ENCODE data around the gene MAML3.

MAML3 gene

DNA sequence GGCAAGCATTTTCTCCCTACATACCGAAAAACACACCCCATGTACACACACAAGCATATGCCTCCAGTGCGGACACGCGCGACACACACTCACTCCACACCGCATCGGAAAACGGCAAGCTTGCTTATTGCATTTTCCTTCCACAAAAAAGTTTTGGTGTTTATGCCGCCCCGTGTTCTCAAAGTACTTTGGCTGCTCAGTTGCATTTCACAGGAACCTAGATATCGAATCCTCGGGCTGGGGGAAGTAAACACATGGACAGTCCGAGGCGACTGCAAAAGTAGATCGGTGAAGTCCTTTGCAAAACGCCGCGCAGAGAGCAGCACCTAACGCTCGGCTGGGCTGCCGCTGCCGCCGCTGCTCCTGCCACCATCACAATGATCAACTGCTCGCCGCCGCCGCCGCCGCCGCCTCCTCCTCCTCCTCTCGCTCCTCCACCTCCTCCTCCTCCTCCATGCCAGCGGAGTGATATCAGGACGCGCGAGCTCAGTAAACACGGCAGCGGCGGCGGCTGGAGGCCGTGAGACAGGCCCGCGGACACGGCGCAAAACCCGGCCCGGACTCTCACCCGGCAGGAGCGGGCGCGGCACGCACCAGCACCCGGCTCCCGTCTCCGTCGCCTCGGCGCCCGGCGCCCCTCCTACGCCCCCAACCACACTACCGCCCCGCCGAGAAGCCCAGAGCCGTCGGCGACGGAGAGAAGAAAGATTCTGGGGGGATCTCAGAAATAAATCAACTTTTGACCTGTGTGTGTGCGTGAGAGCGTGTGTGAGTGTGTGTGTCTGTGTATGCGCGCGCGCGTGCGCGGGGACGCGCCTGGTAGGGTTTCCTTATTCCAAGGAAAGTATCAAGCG, at the start of gene MAML3:
Gene MAML3 (minus strand): TSS at position 467 of the 854 bp plus-strand sequence. CDS start 857 bp downstream, outside the sequence.
- peak; percentile 79 for DNase-seq (ENCODE audit: low read depth)

DNA sequence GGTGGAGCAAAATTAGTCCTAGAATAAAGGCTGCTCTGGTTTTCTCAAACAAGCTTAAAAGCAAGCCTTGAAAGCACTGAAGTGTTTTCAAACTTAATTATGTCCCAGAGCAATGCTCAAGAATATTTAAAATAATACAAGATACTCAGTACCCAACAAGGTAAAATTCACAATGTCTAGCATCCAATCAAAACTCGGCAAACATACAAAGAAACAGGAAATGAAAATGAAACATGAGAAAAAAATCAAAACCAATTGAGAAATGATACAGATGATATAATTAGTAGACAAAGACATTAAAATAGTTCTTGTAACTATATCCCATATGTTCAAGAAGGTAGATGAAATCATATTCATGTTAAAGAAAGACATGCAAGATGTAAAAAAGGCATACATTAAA, 45.0 kb upstream of the MAML3 start:
- DNase-seq (ENCODE audit: low read depth), result no peak

DNA sequence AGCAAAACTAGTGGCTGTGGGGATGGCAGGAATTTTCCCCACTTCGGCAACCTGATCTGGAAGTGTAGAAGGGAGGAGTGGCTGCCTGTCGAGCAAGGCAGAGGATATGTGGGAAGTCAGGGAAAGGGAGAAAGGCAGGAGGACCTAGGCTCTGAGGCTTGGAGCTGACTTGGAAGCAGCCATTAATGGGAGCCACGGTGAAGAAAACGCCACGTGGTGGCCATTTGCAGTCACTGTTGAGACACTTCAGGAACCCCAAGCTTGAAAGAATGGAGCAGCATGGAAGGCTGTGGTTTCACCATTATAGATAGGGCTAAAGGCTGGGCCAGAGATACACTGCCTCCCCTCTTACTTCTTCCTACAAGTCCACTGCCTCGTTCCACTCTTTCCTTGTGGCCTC, 41.8 kb upstream of the MAML3 start:
- no peak for DNase-seq (ENCODE audit: low read depth)

DNA sequence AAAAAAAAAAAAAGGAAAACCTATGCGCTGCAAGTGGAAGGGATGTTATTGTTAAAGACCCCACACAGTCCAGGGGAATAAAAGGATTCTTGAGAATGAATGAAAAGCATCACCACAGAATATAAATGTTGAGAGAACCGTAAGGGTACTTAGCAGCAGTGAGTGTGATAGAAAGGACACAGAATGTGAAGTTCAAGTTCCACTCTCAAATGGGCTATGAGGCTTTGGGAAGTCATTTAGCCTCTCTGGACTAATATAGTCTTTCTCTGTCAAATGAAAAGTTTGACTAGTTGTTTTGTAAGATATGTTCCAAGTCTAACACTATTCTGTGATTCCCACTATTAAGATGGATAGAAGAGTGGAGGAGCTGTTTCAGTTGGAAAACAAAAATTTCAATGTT, 35.8 kb upstream of the MAML3 start:
- no peak for DNase-seq (ENCODE audit: low read depth)

DNA sequence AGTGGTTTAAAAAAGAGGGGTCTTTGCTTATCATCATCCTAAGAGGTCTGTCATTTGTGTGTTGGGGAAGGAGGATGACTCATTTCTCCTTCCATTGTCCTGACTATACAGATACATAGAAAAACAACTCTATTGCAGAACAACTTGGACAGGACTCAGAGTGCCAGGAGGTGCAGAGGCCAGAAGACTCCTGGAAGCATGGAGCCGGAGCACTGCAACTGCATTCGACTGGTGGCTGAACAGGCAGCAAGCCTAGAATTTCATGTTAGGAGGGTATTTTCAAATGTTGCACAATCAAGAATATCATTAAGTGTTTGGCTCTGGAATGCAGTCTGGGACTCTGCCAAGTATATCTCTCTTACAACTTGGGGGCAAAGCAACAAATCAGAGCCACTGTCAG, 35.0 kb upstream of the MAML3 start:
- no peak for DNase-seq (ENCODE audit: low read depth)

DNA sequence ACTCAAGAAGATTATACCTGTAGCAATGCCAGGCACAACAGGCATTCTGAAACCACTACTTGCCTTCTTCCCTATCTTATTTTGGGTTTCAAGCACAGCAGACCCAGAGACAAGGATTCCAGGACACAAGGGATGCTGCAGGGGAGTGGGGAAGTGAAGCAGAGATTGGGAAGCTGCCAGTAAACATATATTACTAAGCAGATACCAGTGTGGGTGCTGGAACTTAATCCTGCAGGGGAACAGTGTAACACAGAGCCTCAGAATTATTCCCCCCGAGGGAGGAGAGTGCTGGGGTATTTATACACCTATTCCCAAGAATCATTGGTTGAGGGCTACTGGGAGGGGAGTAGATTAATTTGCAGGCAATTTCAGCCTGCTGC, 33.3 kb upstream of the MAML3 start:
- DNase-seq (ENCODE audit: low read depth), result no peak

DNA sequence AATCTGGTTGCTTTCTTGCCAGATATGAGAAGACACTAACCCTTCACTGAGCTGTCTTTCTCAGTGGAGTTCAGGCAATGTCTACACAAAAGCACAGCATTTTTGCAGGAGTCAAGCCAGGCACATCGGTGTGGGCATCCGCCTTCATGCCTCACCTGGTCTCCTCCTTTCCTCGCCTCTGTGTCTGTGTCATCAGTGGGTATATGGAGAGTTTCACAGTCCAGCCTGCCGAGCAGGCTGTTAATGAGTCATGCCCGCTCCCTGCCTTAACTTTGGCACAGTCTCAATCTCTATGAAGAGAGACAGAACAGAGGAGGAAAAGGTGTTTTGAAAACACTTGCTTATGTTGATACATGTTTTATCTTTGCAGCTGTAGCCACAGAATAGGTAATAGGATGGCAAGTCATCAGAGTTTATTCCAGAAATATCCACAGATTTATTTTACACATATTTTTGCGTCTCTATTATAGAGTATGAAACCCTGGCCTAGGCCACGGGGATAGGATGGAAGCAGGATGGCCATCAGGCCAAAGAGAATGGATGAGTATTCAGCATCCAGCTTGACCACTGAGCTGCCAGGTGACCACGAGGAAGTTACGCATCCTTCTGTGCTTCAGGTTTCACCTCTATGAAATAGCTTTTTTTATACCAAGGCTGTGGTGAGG, 32.8 kb upstream of the MAML3 start:
- DNase-seq (ENCODE audit: low read depth), result no peak

DNA sequence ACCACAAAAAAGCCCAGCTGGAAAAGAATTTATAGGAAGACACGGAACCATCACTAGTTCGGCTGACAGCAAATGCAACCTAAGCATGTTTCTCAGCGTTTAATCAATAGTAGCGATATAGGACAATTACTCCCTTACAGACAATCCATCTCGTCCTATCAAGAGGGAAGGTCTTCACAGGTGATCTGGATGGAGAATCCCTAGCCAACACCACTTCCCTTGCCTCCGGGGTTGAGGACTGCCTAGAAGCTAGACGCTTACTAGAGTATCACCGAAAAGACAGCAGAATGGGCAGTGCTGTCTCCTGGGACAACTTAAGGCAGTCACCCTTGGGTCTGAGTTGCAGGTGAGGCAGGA, 32.1 kb upstream of the MAML3 start:
- no peak for DNase-seq (ENCODE audit: low read depth)

DNA sequence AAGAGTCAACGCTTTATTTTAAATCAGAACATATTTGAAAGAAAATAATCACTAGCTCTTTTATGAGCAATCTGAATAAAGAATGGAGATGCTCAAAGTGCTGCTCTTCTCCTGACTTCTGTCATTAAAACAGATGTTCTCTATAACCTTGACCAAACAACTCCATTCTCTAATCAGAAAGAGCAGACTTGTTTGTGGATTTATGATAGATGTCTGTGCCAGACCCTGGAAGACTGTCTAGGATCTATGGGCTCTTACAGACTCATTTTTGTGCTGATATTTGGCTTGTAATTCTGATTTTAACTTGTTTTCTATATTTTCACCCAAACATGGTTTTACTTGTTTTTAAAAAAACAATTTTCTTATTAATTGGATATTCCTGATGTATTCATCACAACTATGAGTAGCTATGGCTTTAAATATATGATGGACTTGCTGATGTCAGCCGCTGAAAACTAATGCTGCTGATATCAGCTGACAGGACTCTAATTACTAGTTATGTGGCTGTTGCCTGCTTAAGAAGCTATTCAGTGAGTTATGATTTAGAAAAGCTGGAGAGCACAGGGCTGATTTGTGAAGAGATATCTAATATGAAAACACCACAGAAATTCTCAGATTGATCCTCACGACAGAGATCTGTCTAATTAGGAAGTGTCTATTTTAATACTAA, 31.6 kb upstream of the MAML3 start:
- no peak for DNase-seq (ENCODE audit: low read depth)

DNA sequence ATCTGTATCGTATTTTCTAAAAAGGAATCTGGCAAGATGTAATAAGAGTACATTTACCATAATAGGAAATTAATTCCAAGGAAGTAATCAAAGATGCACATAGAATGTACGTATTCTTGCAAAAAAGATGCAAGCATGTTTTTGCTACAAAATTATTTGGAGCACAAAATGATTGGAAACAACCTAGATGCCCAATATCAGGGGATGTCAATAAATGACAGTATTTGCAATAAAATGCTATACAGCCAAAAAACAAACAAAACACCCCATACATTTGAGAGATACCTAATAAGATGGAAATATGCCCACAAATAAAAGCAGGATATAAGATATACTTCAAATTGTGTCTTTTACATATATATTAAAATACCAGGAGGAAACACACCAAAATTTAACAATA, 29.3 kb upstream of the MAML3 start:
- DNase-seq (ENCODE audit: low read depth), result no peak

DNA sequence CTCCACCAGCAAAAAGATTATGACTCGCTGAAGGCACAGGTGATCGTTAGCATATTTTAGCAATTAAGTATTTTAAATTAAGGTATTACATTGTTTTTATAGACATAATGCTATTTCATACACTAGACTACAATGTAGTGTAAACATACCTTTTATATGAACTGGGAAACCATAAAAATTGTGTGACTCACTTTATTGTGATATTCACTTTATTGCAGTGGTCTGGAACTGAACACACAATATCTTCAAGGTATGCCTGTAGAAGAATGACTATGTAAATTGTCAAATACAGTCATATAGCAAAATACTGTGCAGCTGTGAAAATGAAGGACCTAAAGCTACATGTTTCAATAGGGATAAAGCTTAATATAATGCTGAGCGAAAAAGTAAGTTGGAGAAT, 26.6 kb upstream of the MAML3 start:
- DNase-seq (ENCODE audit: low read depth), result no peak

DNA sequence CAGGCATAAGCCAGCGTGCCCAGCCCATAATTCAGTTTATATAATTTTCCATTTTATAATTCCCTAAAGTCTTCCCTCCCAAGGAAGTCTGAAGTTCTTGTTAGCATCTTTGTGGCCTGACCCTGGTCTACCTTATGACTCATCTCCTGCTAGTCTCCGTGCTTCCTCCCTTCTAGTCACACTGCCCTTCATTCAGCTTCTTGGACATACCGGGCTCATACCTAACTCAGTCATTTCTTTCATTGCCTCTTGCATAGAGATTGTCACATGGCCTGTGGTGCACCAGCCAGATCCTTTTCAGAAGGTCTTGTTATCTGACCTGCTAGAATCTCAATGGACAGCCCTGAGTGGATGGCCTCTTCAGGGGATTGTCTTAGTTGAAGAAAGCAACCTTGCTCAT, 22.8 kb upstream of the MAML3 start:
- no peak for DNase-seq (ENCODE audit: low read depth)

DNA sequence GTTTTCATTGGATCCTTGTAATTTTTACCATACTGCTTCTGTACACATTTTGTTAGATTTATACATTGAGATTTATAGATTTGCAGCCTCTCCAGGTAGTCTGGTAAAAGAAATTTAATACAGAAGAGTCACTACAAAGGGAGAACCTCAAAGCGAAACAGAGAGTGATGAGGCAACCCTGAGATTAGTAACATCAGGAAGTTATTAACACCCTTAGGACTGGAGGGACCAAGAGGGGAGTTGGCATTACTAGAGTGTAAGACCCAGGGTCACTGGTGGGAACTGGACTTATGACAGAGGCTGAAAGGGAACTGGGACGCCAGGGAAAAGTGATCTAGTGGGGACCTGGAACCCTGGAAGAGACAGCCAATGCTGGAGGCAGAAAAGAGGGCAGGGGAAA, 20.6 kb upstream of the MAML3 start:
- no peak for DNase-seq (ENCODE audit: low read depth)

DNA sequence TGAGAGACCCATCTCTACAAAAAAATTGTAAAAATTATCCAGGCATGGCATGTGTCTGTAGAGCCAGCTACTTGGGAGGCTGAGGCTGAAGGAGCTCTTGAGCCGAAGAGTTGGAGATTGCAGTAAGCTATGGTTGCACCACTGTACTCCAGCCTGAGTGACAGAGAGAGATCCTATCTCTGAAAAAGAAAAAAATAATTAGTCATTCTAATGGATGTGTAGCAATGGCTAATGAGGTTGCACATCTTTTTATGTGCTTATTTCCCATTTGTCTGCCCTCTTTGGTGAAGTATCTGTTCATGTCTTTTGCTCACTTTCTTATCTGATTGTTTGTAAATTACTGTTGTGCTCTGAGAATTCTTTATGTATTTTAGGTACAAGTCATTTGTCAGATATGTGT, 19.0 kb upstream of the MAML3 start:
- DNase-seq (ENCODE audit: low read depth), result no peak

DNA sequence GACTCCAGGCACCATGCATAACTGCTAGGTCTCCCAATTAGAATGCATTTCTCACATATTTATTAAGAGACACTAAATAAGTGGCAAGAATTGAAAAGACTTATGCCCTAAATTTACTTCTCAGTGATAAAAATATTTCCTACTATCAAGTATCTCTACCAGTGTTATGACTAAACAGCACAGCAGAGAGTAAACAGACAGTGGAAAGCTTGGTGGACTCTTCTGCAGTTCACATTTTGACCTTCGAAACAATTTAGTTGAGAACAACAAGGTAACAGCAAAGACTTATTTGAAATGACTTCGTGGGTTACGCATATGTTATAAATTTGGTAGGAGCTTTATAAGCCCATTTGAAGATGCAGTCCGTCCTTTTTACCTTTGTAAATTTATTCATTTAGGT, 16.3 kb upstream of the MAML3 start:
- no peak for DNase-seq (ENCODE audit: low read depth)

DNA sequence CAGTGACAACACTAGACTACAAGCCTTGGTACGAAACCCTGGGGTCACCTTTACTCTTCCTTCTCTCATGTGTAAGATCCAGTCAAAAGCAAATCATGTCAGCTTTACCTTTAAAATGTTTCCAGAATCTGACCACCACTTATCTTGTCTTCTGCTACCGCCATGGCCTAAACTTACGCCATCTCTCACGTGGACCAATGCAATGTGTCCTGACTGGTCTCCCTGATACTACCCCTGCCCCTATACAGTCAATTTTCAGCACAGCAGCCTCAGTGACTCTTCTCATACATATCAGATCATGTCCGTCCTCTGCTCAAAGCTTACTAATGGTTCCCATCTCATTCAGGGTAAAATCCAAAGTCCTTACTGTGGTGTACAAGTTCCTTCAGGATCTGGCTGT, 15.0 kb upstream of the MAML3 start:
- no peak for DNase-seq (ENCODE audit: low read depth)

DNA sequence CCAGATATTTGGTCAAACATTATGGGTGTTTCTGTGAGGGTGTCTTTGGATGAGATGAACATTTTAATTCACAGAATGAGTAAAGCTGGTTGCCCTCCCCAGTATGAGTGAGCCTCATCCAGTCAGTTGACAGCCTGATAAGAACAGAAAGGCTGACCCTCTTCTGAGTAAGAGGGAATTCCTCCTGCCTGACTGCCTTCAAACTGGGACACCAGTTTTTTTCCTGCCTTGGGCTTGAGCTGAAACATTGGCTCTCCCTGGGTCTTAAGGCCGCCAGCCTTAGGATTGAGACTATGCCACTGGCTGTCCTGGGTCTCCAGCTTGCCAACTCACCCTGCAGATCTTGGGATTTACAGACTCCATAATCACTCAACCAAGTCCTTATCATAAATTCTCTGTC, 14.5 kb upstream of the MAML3 start:
- no peak for DNase-seq (ENCODE audit: low read depth)

DNA sequence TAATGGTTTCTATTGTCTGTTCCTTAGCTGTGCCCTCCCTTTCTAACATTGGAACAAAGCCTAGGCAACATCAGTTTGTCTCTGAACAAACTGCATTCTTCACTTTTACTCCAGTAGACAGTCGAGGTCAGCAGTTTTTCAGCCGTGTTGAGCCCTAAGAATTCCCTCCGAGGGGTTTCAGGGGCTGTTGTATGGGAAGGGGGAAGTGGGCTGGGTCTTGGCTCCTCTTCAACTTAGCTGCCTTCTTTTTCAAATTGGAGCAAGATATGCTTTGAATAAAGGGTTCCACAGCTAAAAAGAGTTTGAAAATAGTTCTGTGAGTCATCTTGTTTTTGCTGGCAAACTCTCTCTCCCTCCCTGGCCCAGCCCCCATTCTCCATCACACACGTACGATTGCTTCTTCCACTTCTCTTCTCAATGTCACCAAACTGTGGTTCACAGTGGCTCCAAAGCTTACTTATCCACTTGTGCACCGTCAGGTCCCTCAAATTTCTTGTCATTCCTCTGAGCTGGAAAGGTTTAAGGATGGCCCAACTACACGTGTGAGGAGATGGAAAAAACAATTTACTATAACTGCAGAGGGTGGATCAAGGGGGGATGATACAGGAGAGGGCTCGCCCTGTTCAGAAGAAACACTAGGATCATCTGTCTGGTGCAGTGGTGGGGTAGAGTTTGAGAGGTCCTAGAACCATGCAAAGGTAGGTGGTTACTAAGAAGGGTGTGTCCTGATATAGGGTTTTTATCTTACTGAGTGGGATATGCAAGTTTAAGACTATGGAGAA, 9.2 kb upstream of the MAML3 start:
- no peak for DNase-seq (ENCODE audit: low read depth)

DNA sequence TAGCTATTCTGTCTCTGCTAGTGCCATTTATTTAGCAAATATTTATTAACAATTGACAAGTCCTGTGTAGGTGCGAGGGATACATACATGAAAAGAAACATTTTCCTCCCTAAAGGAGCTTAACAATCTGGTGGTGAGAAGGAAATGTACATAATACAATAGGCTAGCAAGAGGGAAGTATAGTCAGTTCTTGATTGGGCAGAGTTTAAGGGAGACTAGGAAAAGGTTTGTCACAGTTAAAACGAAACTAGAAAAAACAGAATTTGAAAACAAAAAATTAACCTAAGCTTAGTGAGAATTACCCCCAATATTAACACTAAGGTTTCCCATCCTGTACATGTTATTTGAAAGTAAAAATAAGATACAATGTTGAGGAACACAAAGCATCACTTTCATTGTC, 8.6 kb upstream of the MAML3 start:
- DNase-seq (ENCODE audit: low read depth), result no peak

DNA sequence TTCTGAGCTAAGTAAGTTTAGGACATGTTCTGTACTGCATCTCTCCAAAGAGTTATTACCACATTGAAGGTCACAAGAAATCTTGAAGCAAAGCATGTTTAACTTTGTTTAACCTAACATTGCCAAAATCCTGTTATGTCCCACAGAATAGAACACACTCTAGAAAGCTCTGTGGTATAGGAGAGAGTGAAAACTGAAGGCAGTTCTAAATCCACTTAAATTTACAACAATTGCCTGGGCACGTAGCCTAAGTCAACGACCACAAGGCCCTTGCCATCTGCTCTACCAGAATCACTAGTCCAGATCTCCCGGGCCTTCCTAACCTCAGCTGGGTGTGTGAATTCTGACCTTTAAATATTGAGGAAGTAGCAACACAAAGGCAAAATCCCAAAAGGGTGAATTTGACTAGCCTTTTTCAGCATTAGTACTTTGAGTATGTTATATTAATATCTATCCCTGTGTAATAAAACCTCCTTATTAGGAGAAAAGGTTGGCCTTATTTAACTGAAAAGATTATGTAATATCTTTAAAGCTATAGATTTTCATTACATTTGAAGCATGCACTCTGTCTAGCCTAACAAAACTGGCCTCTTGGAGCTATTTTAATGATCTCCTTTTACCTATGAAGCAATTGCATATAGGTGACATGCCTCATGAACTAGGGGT, 4.5 kb upstream of the MAML3 start:
- no peak for DNase-seq (ENCODE audit: low read depth)

DNA sequence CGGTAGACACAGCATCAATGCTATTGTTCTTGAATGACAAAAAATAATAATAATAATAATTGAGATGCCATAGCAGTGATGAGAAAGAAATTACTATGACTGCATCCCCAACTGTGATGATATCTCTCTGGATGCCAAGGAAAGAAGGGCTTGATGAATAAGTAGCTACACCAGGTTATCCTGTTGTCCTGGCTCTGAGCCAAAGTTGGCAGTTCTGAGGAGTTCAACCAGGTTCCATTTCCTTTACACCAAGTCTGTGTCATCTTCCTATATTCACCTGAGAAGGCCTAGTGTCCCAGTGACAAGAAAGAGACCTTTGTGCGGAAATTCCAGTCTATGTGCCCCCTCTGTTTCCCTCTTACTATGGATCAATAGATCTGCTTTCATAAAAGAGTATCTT, 3.4 kb upstream of the MAML3 start:
- DNase-seq (ENCODE audit: low read depth), result no peak

Measured in activated T-cell treated with anti-CD3 and anti-CD28 coated beads for 48 hours (primary cell).